ENCODE results near the gene RSAD2.
"Not testable (repeated sequence)": the region's sequence is repeated elsewhere in the genome, so short reads cannot be mapped to it uniquely, and the experiment has no call there.

Gene RSAD2

GRCh38 chr2:6927186-6927585, 49.6 kb downstream of the RSAD2 start:
- DNase-seq (ENCODE audit: low read depth) = no peak

GRCh38 chr2:6927753-6928152, 50.2 kb downstream of the RSAD2 start:
- DNase-seq (ENCODE audit: low read depth) = no peak

- DNase-seq (ENCODE audit: low read depth) = no peak
These were observed 50.9 kb downstream of the RSAD2 start for GRCh38 chr2:6928452-6928851.

GRCh38 chr2:6929196-6929819, 51.7 kb downstream of the RSAD2 start:
- DNase-seq (ENCODE audit: low read depth) = no peak

- DNase-seq (ENCODE audit: low read depth) = no peak
These were observed 53.5 kb downstream of the RSAD2 start for GRCh38 chr2:6930923-6931647.

GRCh38 chr2:6931753-6932152, 54.2 kb downstream of the RSAD2 start:
- no peak for DNase-seq (ENCODE audit: low read depth)

GRCh38 chr2:6932206-6932605, 54.6 kb downstream of the RSAD2 start:
- DNase-seq (ENCODE audit: low read depth) = no peak

- DNase-seq (ENCODE audit: low read depth) = no peak
These were observed 55.3 kb downstream of the RSAD2 start for GRCh38 chr2:6932828-6933227.

- no peak for DNase-seq (ENCODE audit: low read depth)
These were observed 56.3 kb downstream of the RSAD2 start for GRCh38 chr2:6933911-6934310.

- DNase-seq (ENCODE audit: low read depth) = no peak
These were observed 56.8 kb downstream of the RSAD2 start for GRCh38 chr2:6934345-6934744.

- DNase-seq (ENCODE audit: low read depth) = no peak
These were observed 57.4 kb downstream of the RSAD2 start for GRCh38 chr2:6934758-6935651.

GRCh38 chr2:6935652-6936020, 58.1 kb downstream of the RSAD2 start:
- DNase-seq (ENCODE audit: low read depth) = not testable (repeated sequence)

GRCh38 chr2:6937157-6937556, 59.6 kb downstream of the RSAD2 start:
- DNase-seq (ENCODE audit: low read depth) = no peak

- DNase-seq (ENCODE audit: low read depth) = no peak
These were observed 60.0 kb downstream of the RSAD2 start for GRCh38 chr2:6937582-6937981.

- DNase-seq (ENCODE audit: low read depth) = no peak
These were observed 61.5 kb downstream of the RSAD2 start for GRCh38 chr2:6939071-6939470.

GRCh38 chr2:6940820-6941219, 63.2 kb downstream of the RSAD2 start:
- DNase-seq (ENCODE audit: low read depth) = no peak

- no peak for DNase-seq (ENCODE audit: low read depth)
These were observed 63.9 kb downstream of the RSAD2 start for GRCh38 chr2:6941299-6942046.

GRCh38 chr2:6942848-6943247, 65.3 kb downstream of the RSAD2 start:
- DNase-seq (ENCODE audit: low read depth) = no peak

GRCh38 chr2:6943523-6943922, 65.9 kb downstream of the RSAD2 start:
- no peak for DNase-seq (ENCODE audit: low read depth)

GRCh38 chr2:6943971-6944370, 66.4 kb downstream of the RSAD2 start:
- DNase-seq (ENCODE audit: low read depth) = no peak

- DNase-seq (ENCODE audit: low read depth) = no peak
These were observed 67.0 kb downstream of the RSAD2 start for GRCh38 chr2:6944555-6944954.

GRCh38 chr2:6945087-6945813, 67.7 kb downstream of the RSAD2 start:
- DNase-seq (ENCODE audit: low read depth) = no peak

Measured in stimulated activated CD8-positive, alpha-beta memory T cell treated with anti-CD3 and anti-CD28 coated beads, Interleukin-7, amount 100 ng/mL, for 24 hours (primary cell).